ENCODE data around the gene TOX2. TPM values are rescaled to one million over a fixed set of nuclear protein-coding genes. Genes with fewer than 3 reads are reported as not detected.

The TOX2 gene
- total and polyA plus RNA-seq, 2 of the 8 experiments (the other 6 are each of a cell fraction or from before 2014, with no cell fraction given) = 1.8 to 3.4 TPM

DNA sequence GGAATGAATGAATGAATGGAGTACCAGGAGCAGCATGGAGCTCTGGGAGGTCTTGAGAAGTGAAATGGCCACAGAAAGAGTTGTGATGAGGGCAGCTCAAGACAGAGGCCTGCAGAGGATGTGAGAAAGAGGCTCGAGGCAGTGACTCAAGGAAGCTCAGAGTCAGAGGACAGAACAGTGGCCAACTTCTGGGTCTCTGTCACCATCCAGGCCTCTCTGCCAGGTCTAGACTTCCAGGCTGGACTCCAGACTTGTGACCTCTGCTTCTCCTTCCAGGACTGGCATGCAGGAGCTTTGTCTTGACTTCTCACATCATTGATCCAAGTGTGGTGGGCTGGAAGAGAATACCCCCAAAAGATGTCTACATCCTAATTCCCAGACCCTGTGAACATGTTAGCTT lies 119.8 kb downstream of the TOX2 start:
- Histone ChIP-seq H4K8ac (ENCODE audit: extremely low read depth, insufficient read depth, low read length) (no peak overlapping the region), H2BK5ac (ENCODE audit: low read depth, low read length) (no peak overlapping the region), H3K27me3 (replicated peaks in 1 of 4; ENCODE audit: control insufficient read depth in 3 of 4, extremely low read depth in 1 of 4, insufficient read depth in 3 of 4, low read length in 3 of 4) (no peaks in the 10 kb centered on the region), H3K9ac (replicated peaks in 1 of 4; ENCODE audit: extremely low read depth in 1 of 4, low read depth in 3 of 4, low read length in 3 of 4) (no peak overlapping the region), H3K56ac (replicated peaks; ENCODE audit: insufficient read length, low read depth, low read length) (no peak overlapping the region), H3K4me2 (ENCODE audit: insufficient read depth in 1 of 2, low read depth in 2 of 2, low read length in 2 of 2) (no peak overlapping the region), H3K79me2 (ENCODE audit: control insufficient read depth in 1 of 2, insufficient read depth in 2 of 2, low read length in 2 of 2) (no peaks in the 10 kb centered on the region), H2BK120ac (replicated peaks; ENCODE audit: low read depth, low read length) (no peak overlapping the region), H3K18ac (ENCODE audit: extremely low read depth, low read length) (no peak overlapping the region), H2BK15ac (ENCODE audit: low read length) (no peak overlapping the region), H4K5ac (ENCODE audit: insufficient read length, low read depth, low read length) (no peak overlapping the region), H3K27ac (ENCODE audit: low read depth, low read length) (no peak overlapping the region), H4K20me1 (replicated peaks in 1 of 2; ENCODE audit: control insufficient read depth in 1 of 2, insufficient read depth in 2 of 2, low read length in 2 of 2) (no peaks in the 10 kb centered on the region), H3K14ac (ENCODE audit: insufficient read length) (no peak overlapping the region), H3K4me1 (replicated peaks in 1 of 4; ENCODE audit: control insufficient read depth in 3 of 4, insufficient read depth in 4 of 4, low read length in 3 of 4) (no peaks in the 10 kb centered on the region; a peak in 1 of 7 replicates), H3K79me1 (ENCODE audit: low read depth, low read length) (no peaks in the 10 kb centered on the region), H3K9me3 (ENCODE audit: insufficient read depth in 2 of 2, low read depth in 1 of 2, low read length in 1 of 2) (no peaks in the 10 kb centered on the region), H2AK5ac (ENCODE audit: low read depth, low read length) (no peak overlapping the region), H2BK20ac (ENCODE audit: low read length) (no peak overlapping the region), H3K23ac (ENCODE audit: insufficient read length) (no peak overlapping the region), H2AFZ (ENCODE audit: low read length) (no peak overlapping the region), H3K4me3 (ENCODE audit: extremely low read depth in 1 of 4, insufficient read depth in 2 of 4, low read depth in 3 of 4, low read length in 4 of 4) (no peak overlapping the region), H3K4ac (replicated peaks; ENCODE audit: insufficient read length, low read depth, low read length) (no peak overlapping the region), H3K23me2 (ENCODE audit: low read depth, low read length) (no peaks in the 10 kb centered on the region), H4K91ac (replicated peaks; ENCODE audit: insufficient read length, low read length) (no peak overlapping the region), H2BK12ac (ENCODE audit: low read depth, low read length) (no peak overlapping the region), H3K36me3 (ENCODE audit: control insufficient read depth in 2 of 4, insufficient read depth in 4 of 4, low read length in 3 of 4) (no peaks in the 10 kb centered on the region)
- 86% methylated on average over 1 of the region's 1 CpG; no CpG with 5 or more reads in 1 of the 2 experiments for WGBS, 2 experiments (ENCODE audit: extremely low coverage in 1 of 2, insufficient coverage in 1 of 2, insufficient read length in 1 of 2, insufficient replicate concordance in 2 of 2, low coverage in 1 of 2, low lambda C conversion rate in 2 of 2, missing lambda C conversion rate in 1 of 2)
- FAIRE-seq = no peak
- CTCF ChIA-PET (ENCODE audit: partially characterized antibody) = interaction anchor here (1.7 kb wide), 1 partner anchor 22 kb away, joined by 4 read pairs; no protein-coding TSS in a partner anchor
- DNase-seq (ENCODE audit: low read depth in 1 of 2, low spot score in 2 of 2) = no peak
- POLR2A ChIA-PET (ENCODE audit: partially characterized antibody) = no interaction called here
- TF ChIP-seq, protein P1, sequence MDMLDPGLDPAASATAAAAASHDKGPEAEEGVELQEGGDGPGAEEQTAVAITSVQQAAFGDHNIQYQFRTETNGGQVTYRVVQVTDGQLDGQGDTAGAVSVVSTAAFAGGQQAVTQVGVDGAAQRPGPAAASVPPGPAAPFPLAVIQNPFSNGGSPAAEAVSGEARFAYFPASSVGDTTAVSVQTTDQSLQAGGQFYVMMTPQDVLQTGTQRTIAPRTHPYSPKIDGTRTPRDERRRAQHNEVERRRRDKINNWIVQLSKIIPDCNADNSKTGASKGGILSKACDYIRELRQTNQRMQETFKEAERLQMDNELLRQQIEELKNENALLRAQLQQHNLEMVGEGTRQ (IDR thresholded peaks at IDR 0.05; ENCODE audit: low read length) = no peak
- TF ChIP-seq CBX8 (IDR thresholded peaks at IDR 0.05; ENCODE audit: borderline replicate concordance, low read depth, low read length) = no peak
- TF ChIP-seq NANOG (IDR thresholded peaks at IDR 0.05; ENCODE audit: insufficient read depth, low read depth, low read length, poor library complexity, severe bottlenecking) = no peak
- no peak for TF ChIP-seq GTF2F1 (IDR thresholded peaks at IDR 0.05; ENCODE audit: borderline replicate concordance, low read depth, low read length)
- TF ChIP-seq FOSL1 (IDR thresholded peaks at IDR 0.05; ENCODE audit: insufficient read depth, low read depth, low read length) = no peak
- TF ChIP-seq PHF8 (conservative IDR thresholded peaks at IDR 0.05; ENCODE audit: low read depth, low read length) = no peak
- no peak for TF ChIP-seq TAF7 (optimal IDR thresholded peaks at IDR 0.05; ENCODE audit: borderline replicate concordance, low read depth, low read length)
- TF ChIP-seq JUND (IDR thresholded peaks at IDR 0.05; ENCODE audit: low read length) = no peak
- no peak for TF ChIP-seq RNF2 (IDR thresholded peaks at IDR 0.05; ENCODE audit: borderline replicate concordance, low read depth, low read length, missing control alignments, poor library complexity, severe bottlenecking)
- TF ChIP-seq JUN (IDR thresholded peaks at IDR 0.05; ENCODE audit: low read depth, low read length) = no peak

Measured in H1 (cell line).